Heart right ventricle (tissue), 16 donors: ENCODE results near the gene MACROD2. TPM values are rescaled to one million over a fixed set of nuclear protein-coding genes. Genes with fewer than 3 reads are reported as not detected.

ENCODE experiments used
- ATAC-seq, 8 donors: fragments of 200-7000 bp; cut with Tn5 transposase; one replicate each; pipeline ENCODE4 v1.9.1; 2020; ENCODE audit warnings: mild to moderate bottlenecking in 8 of 8, moderate library complexity in 8 of 8, moderate number of reproducible peaks in 1 of 8
- DNase-seq, 2 donors: peaks; one replicate each; pipeline ENCODE4 v3.0.0-alpha.2; 2020
- H3K27ac ChIP-seq, 10 donors: fragments of 200-600 bp; sonication (generic) in 2 of 10; one replicate each; pipeline versions ENCODE4 v1.5.0 to v1.8.0; 2020 to 2022; ENCODE audit warnings: mild to moderate bottlenecking in 3 of 10
- H3K27me3 ChIP-seq, 7 donors: fragments of 200-600 bp; one replicate each; pipeline ENCODE4 v1.8.0; 2021 to 2022; ENCODE audit warnings: mild to moderate bottlenecking in 2 of 7
- H3K36me3 ChIP-seq, 9 donors: fragments of 200-600 bp; sonication (generic) in 1 of 9; one replicate each; pipeline versions ENCODE4 v1.5.0 to v1.8.0; 2020 to 2022; ENCODE audit warnings: mild to moderate bottlenecking in 2 of 9
- H3K4me1 ChIP-seq, 9 donors: fragments of 200-600 bp; sonication (generic) in 1 of 9; one replicate each; pipeline versions ENCODE4 v1.5.0 to v1.8.0; 2020 to 2022; ENCODE audit warnings: mild to moderate bottlenecking in 4 of 9
- H3K4me3 ChIP-seq, 10 donors: fragments of 200-600 bp; sonication (generic) in 2 of 10; one replicate each; pipeline versions ENCODE4 v1.5.0 to v1.8.0; 2020 to 2022; ENCODE audit warnings: mild to moderate bottlenecking in 7 of 10, moderate library complexity in 2 of 10
- H3K9me3 ChIP-seq, 11 donors: fragments of 200-600 bp in 10 of 11; sonication (generic) in 2 of 11; one replicate each; pipeline versions ENCODE4 v1.5.0 to v1.8.0; 2013 to 2022; ENCODE audit warnings: mild to moderate bottlenecking in 2 of 11, control low read depth in 1 of 11, moderate library complexity in 1 of 11
- WGBS, 2 donors: extraction: QIAGEN DNeasy Blood & Tissue Kit; methylation state at CpG; one replicate each; pipeline ENCODE4 v1.1.7; 2013; ENCODE audit warnings: inconsistent platforms in 1 of 2; 5-methylcytosine and 5-hydroxymethylcytosine counted together
- intact Hi-C, 10 donors: fragments of 100-400 bp; cut with DNase I; formaldehyde crosslinking; loops; one replicate each; pipeline versions ENCODE4 v1.11.1 to v1.14.2; 2022
- polyA plus RNA-seq, 2 donors: library from polyadenylated mRNA; stranded (reverse); fragments of 200-250 nt; gene quantifications; one replicate each; pipeline ENCODE4 v1.2.3, GENCODE V29; 2013
- total RNA-seq, 10 donors: library from RNA; stranded (reverse); fragmentation: NEBNext Ultra II Directional in 3 of 10; extraction: Animal tissue kit (Norgen Biotek cat#: 25700) in 3 of 10; gene quantifications; one replicate each; pipeline versions ENCODE4 v1.2.1 to v1.2.4, GENCODE V29; 2021 to 2023
- TF ChIP-seq, protein P1 (sequence below), 9 donors: fragments of 200-600 bp; sonication (generic) in 2 of 9; IDR thresholded peaks; one replicate each; pipeline versions ENCODE4 v1.5.0 to v1.8.0; 2021 to 2022; ENCODE audit warnings: antibody characterized with exemption in 9 of 9, mild to moderate bottlenecking in 5 of 9, moderate library complexity in 1 of 9
- donor health status: Arrhythmogenic right ventricular cardiomyopathy.
- donor health status: ischemic (EF 13 %, LVEDD 7.1; RV severe dilation, severe dysfunction).
- donor health status: healthy with polysubstance abuse.
- donor health status: DM: no; HTN: yes; CAD: no.
- donor health status: DM: no; HTN: no; CAD: no.
- donor health status: ischemic (EF 25% LVEDD 6.9; RV normal size, moderate dysfunction).
- donor health status: ischemic (EF 25% LVEDD 5.7; RV mildly dilated, moderate dysfunction).
- donor health status: healthy.
- donor health status: DM: yes; HTN: yes; CAD: no.
- donor health status: Ischemic cardiomyopathy.
- donor health status: ischemic (EF 35%, LVEDD 5.7; RV mildly dilated, moderate dysfunction).
- donor health status: nonischemic (EF 11% LVEDD 7.7; RV severe dilation, severe dysfunction).
- donor health status: DM: yes; HTN: yes; CAD: no.
- donor health status: PGD.
- donor health status: ischemic (EF 29% LVEDD 5.4; RV normal size, mild dysfunction).
- donor health status: nonischemic (EF 23%, LVEDD 6.1; RV moderate dilation, normal function).

MACROD2 gene
- total and polyA plus RNA-seq, 12 donors, result 0.28 to 6.4 (median 4.1) TPM

DNA sequence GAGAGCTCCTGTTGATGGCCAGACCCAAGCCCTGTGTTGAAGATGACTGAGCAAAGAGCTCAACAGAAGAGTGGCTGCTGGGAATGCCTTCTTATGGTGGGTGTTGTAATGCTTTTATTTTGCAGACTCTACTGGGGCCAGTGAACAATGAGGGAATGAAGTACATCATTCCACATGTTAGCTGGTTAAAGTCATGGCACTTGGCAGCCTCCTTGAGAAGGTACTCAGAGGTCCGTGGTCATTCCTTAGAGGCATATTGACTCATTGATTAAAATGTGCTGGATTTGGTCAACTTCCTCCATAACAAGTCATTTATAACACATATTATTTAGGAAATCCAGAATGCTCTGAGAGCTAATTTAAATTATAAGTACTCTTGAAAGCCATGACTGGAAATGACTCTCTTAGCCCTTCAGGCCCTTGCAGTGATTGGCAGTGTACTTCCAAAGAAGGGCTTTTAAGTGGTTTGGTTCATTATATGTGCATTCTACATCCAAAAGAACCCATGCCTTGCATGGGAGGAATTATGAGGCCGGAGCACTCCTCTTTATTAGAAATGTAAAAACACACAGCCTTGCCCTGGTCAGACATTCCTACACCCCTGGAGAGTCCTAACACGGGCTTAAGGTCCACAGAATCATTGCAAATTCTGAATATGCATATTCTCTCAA lies 1601.0 kb downstream of the MACROD2 start:
- Histone ChIP-seq H3K27ac (no peak overlapping the region), H3K4me3 (no peak overlapping the region), H3K4me1 (no peaks in the 10 kb centered on the region), H3K9me3 (no peaks in the 10 kb centered on the region), H3K36me3 (no peaks in the 10 kb centered on the region), H3K27me3 (no peaks in the 10 kb centered on the region)
- ATAC-seq (no peak), DNase-seq (no peak)
- WGBS, 2 donors, result 82 to 92% methylated on average over 3 of the region's 3 CpGs
- TF ChIP-seq, protein P1, sequence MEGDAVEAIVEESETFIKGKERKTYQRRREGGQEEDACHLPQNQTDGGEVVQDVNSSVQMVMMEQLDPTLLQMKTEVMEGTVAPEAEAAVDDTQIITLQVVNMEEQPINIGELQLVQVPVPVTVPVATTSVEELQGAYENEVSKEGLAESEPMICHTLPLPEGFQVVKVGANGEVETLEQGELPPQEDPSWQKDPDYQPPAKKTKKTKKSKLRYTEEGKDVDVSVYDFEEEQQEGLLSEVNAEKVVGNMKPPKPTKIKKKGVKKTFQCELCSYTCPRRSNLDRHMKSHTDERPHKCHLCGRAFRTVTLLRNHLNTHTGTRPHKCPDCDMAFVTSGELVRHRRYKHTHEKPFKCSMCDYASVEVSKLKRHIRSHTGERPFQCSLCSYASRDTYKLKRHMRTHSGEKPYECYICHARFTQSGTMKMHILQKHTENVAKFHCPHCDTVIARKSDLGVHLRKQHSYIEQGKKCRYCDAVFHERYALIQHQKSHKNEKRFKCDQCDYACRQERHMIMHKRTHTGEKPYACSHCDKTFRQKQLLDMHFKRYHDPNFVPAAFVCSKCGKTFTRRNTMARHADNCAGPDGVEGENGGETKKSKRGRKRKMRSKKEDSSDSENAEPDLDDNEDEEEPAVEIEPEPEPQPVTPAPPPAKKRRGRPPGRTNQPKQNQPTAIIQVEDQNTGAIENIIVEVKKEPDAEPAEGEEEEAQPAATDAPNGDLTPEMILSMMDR (IDR thresholded peaks at IDR 0.05), result no peak
- intact Hi-C loops, result no loop called here

DNA sequence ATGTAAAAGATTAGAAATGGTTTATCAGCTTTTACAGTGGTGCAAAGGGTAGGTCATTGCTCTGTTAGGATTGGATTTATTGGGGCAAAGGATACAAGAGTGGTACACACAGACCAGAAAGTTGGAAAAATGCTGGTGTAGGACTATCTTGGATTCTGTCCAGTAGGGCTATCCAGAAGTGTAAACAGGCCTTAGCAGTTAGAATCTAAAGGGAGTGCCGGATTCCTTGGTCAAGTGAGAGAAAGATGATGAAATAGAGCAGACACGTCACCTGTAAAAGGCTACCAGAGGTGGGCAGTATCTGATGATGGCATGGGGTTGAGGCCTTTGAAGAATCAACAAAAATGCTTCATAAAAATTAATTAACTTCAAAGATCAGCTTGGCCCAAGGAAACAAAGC lies 1602.0 kb downstream of the MACROD2 start:
- WGBS, 2 donors, result 87 to 89% methylated on average over 2 of the region's 2 CpGs
- TF ChIP-seq, protein P1 (IDR thresholded peaks at IDR 0.05), result no peak
- no peak overlapping the region for H3K4me3 ChIP-seq
- no peaks in the 10 kb centered on the region for H3K27me3 ChIP-seq
- H3K36me3 ChIP-seq, result no peaks in the 10 kb centered on the region
- no peak for ATAC-seq
- H3K9me3 ChIP-seq, result no peaks in the 10 kb centered on the region
- DNase-seq, result no peak
- no peaks in the 10 kb centered on the region for H3K4me1 ChIP-seq
- intact Hi-C loops, result no loop called here
- no peak overlapping the region for H3K27ac ChIP-seq

DNA sequence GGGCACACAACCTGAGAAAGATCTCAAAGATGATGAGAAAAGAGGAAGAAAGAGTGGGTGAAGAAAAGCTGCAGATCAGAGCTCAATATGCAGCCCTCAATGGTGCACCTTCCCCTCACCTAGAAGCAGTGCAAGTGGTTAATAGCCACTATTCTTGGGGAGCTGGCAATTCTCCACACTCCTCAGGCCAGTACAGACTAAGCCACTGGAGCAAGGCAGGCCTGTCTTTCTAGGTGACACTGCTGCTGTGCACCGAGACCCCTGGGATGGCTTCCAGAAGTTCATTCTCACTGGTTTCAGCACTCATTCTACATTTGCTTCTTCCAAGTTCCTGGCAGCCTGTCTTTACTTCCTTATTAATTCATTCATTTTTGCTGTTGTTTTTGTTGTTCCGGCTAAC lies 1604.6 kb downstream of the MACROD2 start:
- no peaks in the 10 kb centered on the region for H3K9me3 ChIP-seq
- TF ChIP-seq, protein P1 (IDR thresholded peaks at IDR 0.05), result no peak
- ATAC-seq (no peak), DNase-seq (no peak)
- H3K4me3 ChIP-seq, result no peak overlapping the region
- H3K27me3 ChIP-seq, result no peaks in the 10 kb centered on the region
- intact Hi-C loops, result no loop called here
- H3K4me1 ChIP-seq, result no peaks in the 10 kb centered on the region
- WGBS, 2 donors, result 67 to 75% methylated on average over 2 of the region's 2 CpGs
- no peaks in the 10 kb centered on the region for H3K36me3 ChIP-seq
- no peak overlapping the region for H3K27ac ChIP-seq

DNA sequence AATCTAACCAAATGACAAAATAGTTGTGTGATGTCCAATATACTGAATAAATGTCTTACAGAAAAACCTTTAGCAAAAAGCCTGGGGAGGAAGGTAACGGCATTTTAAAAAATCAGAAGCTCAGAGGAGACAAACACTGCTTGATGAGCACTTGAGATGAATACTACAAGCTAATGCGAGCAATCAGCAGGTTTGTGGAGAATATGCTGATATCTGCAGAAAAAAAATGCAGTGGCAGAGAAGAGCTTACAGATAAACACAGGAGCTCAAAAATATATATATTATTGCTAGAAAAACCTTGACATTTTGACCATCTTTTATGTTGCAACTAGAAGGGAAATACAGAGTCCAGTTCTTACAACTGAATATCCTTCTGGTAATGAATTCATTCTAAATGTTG lies 1605.2 kb downstream of the MACROD2 start:
- TF ChIP-seq, protein P1 (IDR thresholded peaks at IDR 0.05), result no peak
- intact Hi-C loops, result no loop called here
- DNase-seq (no peak), ATAC-seq (no peak)
- Histone ChIP-seq H3K4me3 (no peak overlapping the region), H3K4me1 (no peaks in the 10 kb centered on the region), H3K27ac (no peak overlapping the region), H3K27me3 (no peaks in the 10 kb centered on the region), H3K36me3 (no peaks in the 10 kb centered on the region), H3K9me3 (no peaks in the 10 kb centered on the region)
- 87 to 91% methylated on average over 2 of the region's 2 CpGs for WGBS, 2 donors
